GM12872 (cell line): Measurements from ENCODE around the gene CTSZ.

Experiments
- TF ChIP-seq, protein P1 (sequence below): IDR thresholded peaks from 3 replicates; pipeline ENCODE4 v1.5.1; 2011; ENCODE audit warnings: low read depth, mild to moderate bottlenecking, low read length, moderate library complexity; ENCODE audit not compliant: insufficient read depth

Gene CTSZ

DNA sequence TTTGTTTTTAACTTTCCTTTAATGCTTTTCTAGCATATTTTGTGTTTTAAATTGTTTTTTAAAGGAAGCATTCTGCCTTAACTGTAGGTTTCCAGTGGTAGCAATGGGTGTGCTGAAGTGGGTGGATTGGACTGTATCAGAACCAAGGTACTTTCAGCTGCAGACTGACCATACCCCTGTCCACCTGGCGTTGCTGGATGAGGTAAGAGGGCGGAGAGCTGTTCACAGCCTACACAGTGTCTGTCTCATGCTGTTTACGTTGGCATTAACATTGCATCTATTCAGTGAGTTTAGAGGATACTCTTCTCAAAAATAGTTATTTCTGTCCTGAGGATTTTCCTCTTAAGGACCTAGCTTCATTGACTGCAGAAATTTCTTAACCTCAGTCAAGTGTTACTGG lies 14.1 kb downstream of the CTSZ start:
- TF ChIP-seq, protein P1, sequence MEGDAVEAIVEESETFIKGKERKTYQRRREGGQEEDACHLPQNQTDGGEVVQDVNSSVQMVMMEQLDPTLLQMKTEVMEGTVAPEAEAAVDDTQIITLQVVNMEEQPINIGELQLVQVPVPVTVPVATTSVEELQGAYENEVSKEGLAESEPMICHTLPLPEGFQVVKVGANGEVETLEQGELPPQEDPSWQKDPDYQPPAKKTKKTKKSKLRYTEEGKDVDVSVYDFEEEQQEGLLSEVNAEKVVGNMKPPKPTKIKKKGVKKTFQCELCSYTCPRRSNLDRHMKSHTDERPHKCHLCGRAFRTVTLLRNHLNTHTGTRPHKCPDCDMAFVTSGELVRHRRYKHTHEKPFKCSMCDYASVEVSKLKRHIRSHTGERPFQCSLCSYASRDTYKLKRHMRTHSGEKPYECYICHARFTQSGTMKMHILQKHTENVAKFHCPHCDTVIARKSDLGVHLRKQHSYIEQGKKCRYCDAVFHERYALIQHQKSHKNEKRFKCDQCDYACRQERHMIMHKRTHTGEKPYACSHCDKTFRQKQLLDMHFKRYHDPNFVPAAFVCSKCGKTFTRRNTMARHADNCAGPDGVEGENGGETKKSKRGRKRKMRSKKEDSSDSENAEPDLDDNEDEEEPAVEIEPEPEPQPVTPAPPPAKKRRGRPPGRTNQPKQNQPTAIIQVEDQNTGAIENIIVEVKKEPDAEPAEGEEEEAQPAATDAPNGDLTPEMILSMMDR: no peak

DNA sequence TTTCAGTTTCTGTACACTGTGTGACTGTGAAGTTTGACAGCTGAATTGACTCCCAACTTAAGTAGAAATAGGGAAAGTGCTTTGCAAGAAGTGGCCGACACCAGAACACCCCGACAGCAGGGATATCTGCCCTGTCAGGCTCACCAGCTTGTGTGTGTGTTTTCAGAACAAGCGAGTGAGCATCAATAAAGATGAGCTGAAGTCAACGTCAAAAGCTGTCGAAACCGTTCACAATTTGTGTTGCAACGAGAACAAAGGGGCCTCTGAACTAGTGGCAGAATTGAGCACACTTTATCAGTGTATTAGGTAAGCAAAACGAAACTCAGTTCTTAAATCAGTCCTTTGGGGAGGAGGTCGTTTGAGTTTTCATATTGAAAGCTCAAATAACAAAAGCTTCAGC lies 15.3 kb downstream of the CTSZ start:
- TF ChIP-seq, protein P1: no peak

DNA sequence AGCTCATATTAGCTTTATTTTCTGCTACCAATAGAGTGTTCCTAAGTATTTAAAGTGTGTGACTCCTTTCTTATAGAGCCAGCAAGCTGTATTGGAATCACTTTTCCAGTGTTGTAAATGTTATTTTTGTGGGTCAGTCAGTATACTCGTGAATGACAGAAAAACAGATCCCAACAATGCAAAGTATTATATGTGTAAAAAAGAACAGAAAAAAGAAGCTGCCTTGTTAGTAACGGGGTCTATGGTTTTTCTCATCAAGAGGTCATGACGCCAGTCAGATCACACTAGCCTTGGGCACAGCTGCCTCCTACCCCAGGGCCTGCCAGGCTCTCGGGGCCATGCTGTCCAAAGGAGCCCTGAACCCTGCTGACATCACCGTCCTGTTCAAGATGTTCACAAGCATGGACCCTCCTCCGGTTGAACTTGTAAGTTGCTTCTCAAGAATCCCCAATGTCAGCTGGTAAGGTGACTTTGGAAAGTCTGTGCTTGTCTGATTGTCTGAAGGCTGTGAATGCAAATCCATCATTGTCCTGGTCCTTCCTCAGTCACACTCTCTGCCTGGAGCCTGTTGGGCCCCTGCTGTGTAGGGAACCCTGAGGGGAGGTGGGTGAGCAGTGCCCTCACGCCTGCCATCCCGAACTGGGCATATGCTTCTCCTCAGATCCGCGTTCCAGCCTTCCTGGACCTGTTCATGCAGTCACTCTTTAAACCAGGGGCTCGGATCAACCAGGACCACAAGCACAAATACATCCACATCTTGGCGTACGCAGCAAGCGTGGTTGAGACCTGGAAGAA lies 16.2 kb downstream of the CTSZ start:
- TF ChIP-seq, protein P1: no peak

DNA sequence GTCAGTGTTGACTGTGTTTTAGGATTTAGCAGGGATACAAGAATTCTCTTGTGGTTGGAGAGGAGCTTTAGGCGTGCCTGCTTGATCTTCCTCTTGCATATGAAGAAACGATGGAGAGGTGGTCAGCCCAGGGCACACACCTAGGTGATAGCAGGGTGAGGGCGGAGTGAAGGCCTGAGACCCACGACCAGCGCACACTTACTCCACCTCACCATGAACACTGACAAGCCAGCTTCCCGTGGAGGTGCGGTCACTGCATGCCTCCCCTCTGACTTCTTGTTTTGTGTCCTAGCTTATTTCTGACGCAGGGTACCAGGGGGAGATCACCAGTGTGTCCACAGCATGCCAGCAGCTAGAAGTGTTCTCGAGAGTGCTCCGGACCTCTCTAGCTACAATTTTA lies 17.9 kb downstream of the CTSZ start:
- TF ChIP-seq, protein P1: no peak

DNA sequence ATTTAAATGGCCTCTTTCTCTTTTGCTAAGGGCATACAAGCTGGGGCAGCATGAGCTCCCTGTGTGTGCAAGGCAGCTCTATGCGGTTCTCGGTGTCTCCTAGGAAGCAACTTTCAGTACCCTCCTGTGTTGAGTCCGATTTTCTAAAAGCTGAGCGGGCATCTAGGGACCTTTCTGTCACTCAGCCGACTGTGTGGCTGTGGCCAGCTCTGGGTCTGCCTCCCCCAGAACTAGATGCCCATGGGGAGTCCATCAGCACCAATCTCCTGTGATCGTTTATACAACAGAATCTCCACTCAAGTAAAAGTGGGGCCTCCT lies 18.5 kb downstream of the CTSZ start:
- TF ChIP-seq, protein P1: no peak

DNA sequence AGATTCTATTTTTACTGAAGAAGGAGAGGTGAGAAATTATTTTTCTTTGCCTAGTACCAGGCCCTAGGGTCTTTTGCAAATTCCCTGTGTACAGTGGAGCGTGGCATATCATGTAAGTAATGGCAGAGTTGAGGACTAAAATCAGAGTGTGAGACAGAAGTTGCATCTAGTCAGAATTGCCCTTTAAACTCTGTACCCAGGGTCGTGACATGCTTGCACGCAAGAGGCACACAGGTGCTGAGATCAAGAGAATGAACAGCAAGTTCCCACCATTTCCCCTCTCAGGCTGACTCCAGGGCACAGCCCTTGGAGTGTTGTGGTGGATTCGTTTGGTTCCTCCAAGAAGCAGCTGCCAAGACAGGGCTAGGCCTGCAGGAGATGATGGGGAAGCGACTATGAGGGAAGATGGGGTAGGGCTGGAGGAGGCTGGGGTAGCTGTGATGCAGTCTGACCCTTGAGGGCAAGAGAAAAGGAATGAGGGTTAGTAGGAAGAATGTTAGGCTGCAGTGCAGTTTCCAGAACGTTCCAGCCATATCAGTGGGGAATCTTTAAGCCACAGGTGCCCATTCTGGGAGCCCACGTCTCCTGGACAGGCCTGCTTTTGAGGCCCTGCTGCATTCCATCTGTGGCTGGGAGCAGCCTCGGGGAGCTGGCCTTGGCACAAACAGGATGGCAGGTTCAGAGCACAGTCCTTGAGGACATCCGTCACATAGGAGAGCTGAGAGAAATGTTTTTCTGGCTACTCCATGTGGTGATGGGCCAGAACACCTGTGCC lies 19.1 kb downstream of the CTSZ start:
- TF ChIP-seq, protein P1: no peak

DNA sequence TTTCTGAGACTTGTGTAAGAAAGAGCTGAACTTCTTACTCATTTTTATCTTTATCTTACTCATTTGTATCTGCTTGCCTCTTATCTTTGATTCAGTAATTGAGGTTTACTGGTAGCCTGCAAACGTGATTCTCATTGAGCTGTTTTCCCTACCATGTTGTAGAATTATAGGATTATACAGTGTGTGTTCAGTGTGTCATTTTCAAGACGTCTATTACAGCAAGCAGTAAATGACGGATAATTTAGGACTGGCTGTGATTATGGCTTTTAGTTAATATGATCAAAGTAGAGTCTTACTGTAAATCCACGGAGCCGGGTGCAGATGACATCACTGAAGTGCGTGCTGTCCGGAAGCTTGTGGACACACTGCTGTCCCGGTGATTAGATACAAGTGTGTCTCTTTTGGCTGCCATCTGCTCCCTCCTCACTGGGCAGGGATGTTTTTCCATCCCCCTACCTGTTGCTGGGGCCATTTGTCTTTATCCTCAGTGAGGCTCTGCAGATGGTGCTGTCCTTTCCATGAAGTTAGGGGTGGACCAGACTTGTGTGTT lies 20.0 kb downstream of the CTSZ start:
- TF ChIP-seq, protein P1: no peak
